ENCODE measurements around the gene LMTK2. TPM values are rescaled to one million over a fixed set of nuclear protein-coding genes. Genes with fewer than 3 reads are reported as not detected.

Gene LMTK2
- total and polyA plus RNA-seq, 3 donors from 2014 or later: 16.1 to 36.1 (median 35.5) TPM

- Histone ChIP-seq H3K4me1 (peaks cover 7% of the 10 kb centered on the region), H3K27me3 (no peaks in the 10 kb centered on the region), H3K27ac (no peak overlapping the region), H3K36me3 (ENCODE audit: low read depth, missing control alignments) (no peaks in the 10 kb centered on the region), H3K4me3 (no peak overlapping the region), H3K9me3 (no peaks in the 10 kb centered on the region)
- TF ChIP-seq CTCF (IDR thresholded peaks at IDR 0.05): no peak
- TF ChIP-seq POLR2A (IDR thresholded peaks at IDR 0.05): no peak
- WGBS, 2 donors: 89 to 90% methylated on average over 4 to 10 of the region's 10 CpGs
- intact Hi-C loops (cut with DNase I; ENCODE audit: low total_unique reads): no loop called here
- no peak for DNase-seq
These were observed 72.3 kb downstream of the LMTK2 start for GRCh38 chr7:98178762-98179490.

GRCh38 chr7:98180751-98181150, 74.1 kb downstream of the LMTK2 start:
- intact Hi-C loops (cut with DNase I; ENCODE audit: low total_unique reads): no loop called here
- Histone ChIP-seq H3K27me3 (no peaks in the 10 kb centered on the region), H3K9me3 (no peaks in the 10 kb centered on the region), H3K36me3 (ENCODE audit: low read depth, missing control alignments) (no peaks in the 10 kb centered on the region), H3K4me1 (no peaks in the 10 kb centered on the region), H3K4me3 (no peak overlapping the region), H3K27ac (no peak overlapping the region)
- DNase-seq: no peak
- no peak for TF ChIP-seq CTCF (IDR thresholded peaks at IDR 0.05)
- no peak for TF ChIP-seq POLR2A (IDR thresholded peaks at IDR 0.05)
- WGBS, 2 donors: 73 to 88% methylated on average over 8 of the region's 8 CpGs

GRCh38 chr7:98185101-98185500, 78.4 kb downstream of the LMTK2 start:
- H3K27me3 ChIP-seq: no peaks in the 10 kb centered on the region
- no peaks in the 10 kb centered on the region for H3K9me3 ChIP-seq
- H3K4me1 ChIP-seq: no peaks in the 10 kb centered on the region
- H3K27ac ChIP-seq: no peak overlapping the region
- no peaks in the 10 kb centered on the region for H3K36me3 ChIP-seq (ENCODE audit: low read depth, missing control alignments)
- WGBS, 2 donors: 92% methylated on average over 7 of the region's 7 CpGs
- DNase-seq: no peak
- intact Hi-C loops (cut with DNase I; ENCODE audit: low total_unique reads): no loop called here
- H3K4me3 ChIP-seq: no peak overlapping the region
- TF ChIP-seq CTCF (IDR thresholded peaks at IDR 0.05) (no peak), POLR2A (IDR thresholded peaks at IDR 0.05) (no peak)

- intact Hi-C loops (cut with DNase I; ENCODE audit: low total_unique reads): no loop called here
- no peaks in the 10 kb centered on the region for H3K27me3 ChIP-seq
- DNase-seq: no peak
- TF ChIP-seq CTCF (IDR thresholded peaks at IDR 0.05) (no peak), POLR2A (IDR thresholded peaks at IDR 0.05) (no peak)
- no peak overlapping the region for H3K4me3 ChIP-seq
- WGBS, 2 donors: 79 to 85% methylated on average over 9 of the region's 9 CpGs
- H3K4me1 ChIP-seq: no peaks in the 10 kb centered on the region
- no peaks in the 10 kb centered on the region for H3K36me3 ChIP-seq (ENCODE audit: low read depth, missing control alignments)
- no peaks in the 10 kb centered on the region for H3K9me3 ChIP-seq
- no peak overlapping the region for H3K27ac ChIP-seq
These were observed 79.9 kb downstream of the LMTK2 start for GRCh38 chr7:98186452-98187137.
